GM19468 (cell line): ENCODE data around the gene EXOSC5.
A peak's percentile ranks its signal among the peaks of the same experiment; 100 is the strongest.
"Not testable (repeated sequence)": the region's sequence is repeated elsewhere in the genome, so short reads cannot be mapped to it uniquely, and the experiment has no call there.

Source experiments
- ATAC-seq: cut with Tn5 transposase; IDR thresholded peaks from one replicate; pipeline ENCODE4 v1.9.1; 2021; ENCODE audit warnings: mild to moderate bottlenecking, moderate library complexity, moderate number of reproducible peaks; ENCODE audit not compliant: unreplicated experiment; ENCODE audit errors: extremely low read depth

EXOSC5 gene

DNA sequence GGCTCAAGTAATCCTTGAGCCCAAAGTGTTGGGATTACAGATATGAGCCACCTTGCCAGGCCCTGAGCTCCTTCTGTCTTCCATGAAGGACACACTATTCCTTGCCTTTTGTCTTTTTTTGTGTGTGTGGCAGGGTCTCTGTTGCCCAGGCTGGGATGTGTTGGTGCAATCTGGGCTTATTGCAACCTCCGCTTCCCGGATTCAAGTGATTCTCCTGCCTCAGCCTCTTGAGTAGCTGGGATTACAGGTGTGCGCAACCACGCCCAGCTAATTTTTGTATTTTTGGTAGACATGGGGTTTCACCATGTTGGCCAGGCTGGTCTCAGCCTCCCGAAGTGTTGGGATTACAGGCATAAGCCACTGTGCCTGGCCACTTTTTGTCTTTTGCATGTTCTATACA, 11.7 kb upstream of the EXOSC5 start:
- ATAC-seq: not testable (repeated sequence)

DNA sequence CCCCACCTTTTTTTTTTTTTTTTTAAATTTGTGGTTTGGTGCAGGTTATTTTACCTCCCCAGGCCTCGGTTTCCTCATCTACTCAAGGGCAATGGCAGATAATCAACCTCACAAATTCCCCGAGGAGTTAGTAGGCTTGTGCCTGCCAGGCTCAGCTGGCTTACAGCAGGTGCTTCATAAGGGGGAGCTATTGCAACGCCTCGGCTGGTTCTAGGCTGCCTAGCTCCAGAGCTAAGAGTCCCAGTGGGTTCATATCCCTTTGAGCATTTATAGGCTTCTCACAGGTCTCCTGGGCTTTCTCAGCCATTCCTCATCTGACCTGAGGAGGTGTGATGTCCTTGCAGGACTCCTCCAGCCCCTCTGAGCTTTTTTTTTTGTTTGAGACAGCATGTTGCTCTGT, 11.1 kb upstream of the EXOSC5 start:
- ATAC-seq: no peak

DNA sequence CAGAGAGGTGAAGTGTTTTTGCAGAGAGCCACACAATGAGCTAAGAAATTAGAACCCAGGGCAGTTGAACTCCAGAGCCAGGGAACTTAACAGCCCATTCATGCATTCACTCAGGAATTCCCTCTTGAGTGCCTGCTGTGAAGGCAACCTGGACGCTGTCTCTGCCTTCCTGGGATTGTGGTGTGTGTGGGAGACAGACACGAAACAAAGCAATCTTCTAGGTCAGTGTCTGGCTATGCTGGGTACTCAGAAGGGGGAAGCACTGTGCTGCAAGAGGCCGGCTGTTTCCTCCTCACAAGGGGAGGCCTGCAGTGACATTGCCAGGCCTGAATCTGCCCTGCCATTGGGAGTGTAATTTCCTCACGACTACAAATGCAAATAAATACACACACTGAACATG, 10.1 kb upstream of the EXOSC5 start:
- no peak for ATAC-seq

DNA sequence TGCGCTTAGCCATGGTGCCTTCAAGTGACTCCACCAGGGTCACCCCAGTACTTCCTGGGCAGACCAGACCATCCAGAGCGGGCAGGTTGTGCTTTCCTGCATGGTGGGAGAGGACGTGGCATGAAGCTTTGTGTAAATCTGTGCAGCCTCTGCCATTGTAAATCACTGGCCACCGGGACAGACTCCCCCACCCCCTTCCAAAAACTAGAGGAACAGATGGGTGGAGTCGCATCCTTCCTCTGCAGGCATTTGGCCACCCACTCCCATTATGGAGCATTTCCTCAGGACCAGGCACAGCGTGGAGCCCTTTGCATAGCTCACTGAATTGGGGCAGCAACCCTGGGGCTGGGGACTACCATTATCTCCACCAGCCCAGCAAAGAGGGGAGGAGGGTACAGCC, 8.6 kb upstream of the EXOSC5 start:
- no peak for ATAC-seq

DNA sequence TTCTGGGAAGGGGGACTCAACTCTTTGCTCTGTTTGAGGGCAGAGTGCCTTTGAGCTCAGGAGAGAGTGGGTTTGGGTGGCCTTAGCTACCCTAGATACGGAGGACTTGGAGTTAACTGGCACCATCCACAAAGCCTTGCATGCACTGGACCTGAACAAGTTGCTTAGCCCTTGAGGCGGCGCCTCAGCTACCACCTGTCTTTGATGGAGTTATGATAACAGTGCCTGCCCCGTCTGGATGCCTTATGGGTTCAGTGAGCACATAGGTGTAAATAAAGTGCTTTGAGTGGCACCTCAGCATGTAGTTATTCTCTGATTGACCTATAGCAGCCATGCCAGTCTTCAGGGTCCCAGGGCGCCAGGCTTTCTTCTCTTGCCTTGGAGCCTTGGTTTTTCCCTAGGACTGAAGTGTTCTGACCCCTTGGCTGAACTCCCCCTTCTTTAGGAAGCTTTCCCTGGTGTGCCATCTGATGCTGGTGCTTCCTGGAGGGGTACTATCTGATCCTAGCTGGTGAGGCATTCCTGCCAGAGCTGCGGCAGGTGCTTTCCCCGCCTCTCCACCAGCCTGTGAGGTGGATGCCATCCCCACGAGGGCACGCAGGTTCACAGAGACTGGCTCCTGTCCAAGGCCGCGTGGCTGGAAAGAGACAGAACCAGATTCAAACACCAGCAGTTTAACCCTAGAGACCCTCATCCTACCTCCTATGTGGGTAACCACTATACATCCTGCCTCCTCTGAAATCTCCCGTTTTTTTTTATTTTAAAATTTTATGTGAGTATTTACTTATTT, 6.2 kb upstream of the EXOSC5 start:
- no peak for ATAC-seq

DNA sequence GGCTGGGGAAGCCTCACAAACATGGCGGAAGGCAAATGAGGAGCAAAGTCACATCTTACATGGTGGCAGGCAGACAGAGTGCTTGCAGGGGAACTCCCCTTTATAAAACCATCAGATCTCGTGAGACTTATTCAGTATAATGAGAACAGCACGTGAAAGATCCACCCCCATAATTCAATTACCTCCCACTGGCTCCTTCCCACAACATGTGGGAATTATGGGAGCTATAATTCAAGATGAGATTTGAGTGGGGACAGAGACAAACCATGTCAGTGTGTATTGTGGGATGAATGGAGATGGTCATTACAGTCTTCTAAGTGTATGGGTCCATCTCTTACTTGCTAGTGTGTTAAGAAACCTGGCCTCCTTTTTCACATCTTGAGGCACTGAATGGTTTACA, 4.9 kb upstream of the EXOSC5 start:
- ATAC-seq: no peak

DNA sequence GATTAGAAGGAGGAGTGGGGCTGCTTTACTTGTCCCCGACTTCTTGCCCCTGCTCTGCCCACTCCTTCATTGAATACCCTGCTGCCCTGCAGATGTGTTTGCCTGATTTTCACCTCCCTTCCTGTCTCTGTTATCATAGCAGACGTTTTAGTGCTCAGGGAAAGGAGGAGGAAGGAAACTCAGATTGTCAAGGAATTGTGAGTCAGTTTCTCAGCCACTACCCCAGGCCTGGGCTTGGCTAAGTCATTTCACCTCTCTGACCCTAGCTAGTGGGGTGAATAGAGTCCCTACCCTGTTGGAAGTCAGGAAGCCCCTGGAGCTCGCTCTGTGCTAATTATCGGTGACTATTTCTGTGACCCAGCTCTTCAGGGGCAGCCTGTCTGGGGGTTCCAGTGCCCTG, 4.3 kb upstream of the EXOSC5 start:
- no peak for ATAC-seq

DNA sequence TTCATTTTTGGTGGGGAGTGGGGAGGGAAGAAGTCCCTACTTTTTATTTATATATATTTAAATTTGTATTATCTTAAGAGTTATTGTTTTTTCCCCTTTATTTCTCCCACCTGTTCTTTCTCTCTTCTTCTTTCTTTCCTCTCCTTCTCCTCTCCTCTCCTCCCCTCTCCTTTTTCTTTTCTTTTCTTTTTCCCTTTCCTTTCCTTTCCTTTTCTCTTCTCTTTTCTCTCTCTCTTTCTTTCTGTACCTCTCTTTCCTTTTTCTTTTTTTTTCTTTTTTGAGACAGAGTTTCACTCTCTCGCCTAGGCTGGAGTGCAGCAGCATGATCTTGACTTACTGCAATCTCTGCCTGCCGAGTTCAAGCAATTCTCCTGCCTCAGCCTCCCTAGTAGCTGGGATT, 2.4 kb upstream of the EXOSC5 start:
- no peak for ATAC-seq

DNA sequence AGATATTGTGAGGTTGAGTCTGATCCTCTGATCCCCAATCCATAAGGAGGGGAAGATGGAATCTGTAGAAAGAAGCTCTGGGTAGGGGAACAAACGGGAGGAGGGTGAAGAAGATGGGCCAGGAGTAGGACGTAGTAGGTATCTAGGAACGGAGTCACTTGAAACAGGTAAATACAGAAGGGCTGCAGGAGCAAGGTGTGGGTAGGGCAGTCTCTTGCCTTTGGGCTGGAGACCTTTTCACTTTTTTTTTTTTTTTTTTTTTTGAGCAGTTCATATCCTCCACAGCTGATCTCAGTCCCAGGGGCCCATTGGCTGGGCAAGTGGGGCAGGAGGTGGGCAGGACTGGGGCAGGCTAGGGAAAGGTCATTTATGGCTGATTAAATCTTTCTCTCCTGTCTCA, 1.9 kb upstream of the EXOSC5 start:
- ATAC-seq: no peak

DNA sequence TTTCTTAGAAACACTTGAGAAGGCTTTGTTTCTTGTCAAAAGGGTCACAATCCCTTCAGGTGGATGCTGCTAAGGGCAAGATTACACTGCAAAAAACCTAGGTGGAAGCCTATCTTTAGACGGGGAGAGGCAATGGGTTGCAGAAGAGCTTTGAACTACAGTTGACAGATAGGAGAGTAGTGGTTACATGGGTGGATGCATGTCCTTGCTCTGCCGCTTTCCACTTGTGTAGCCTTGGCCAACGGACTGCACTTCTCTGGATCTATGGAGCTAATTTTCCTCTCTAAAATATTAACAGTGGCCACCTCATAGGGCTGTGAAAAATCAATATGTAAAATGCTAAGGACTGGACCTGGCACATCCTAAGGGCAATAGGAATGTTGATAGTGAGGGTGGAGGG, 1.4 kb upstream of the EXOSC5 start:
- no peak for ATAC-seq

DNA sequence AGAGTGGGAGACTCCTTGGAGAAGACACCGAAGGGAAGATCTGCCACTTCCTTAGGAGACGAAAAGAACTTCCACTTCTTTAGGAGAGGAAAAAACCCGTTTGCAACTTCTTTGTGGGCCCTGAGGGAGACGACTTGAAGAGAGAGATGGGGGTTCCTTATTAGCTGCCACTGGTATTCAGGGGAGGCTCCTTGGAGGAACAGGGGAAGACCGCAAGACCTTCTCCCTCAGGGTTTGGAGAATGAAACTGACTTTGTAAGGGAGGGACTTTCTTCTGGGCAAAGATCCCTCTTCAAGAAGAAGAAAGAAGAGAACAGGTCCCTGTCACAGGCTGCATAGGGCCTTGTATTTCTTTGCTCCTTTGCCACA, 875 bp upstream of the EXOSC5 start:
- ATAC-seq: no peak

DNA sequence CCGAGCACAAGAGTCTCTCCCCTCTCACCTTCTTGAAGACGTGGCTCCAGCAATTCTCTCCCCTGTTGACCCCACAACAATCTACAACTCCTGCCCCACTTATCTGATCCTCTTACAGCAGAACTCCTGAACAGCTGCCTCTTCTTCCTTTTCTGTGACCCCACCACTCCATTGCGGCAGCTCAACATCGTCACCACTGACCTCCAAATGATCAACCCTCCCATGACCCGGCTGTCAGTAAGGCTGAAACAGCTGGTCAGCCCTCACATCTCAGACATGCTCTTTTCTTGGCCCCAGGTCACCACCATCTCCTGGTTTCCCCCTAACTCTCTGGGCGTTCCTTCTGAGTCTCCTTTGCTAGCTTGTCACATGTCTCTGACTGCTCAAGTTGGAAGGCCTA, 1.8 kb downstream of the EXOSC5 start:
- no peak for ATAC-seq

DNA sequence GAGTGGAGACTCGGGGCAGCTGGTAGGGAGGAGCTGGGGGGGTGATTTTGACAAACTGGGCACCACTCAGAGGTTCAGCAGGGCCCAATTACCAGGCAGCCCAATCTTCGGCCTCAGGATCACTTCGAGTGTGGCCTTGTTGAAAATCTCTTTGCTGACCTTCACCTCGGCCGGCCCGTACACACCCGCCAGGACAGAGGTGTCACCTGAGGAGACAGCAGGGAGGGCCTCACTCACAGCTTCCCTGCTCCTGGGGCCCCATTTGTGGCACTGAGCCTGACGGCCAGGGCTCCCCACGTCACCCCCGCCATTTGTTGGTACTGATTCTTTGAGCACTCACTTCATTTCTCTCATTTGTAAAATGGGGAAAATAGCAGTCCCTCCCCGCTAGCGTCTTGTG, 4.4 kb downstream of the EXOSC5 start:
- no peak for ATAC-seq

DNA sequence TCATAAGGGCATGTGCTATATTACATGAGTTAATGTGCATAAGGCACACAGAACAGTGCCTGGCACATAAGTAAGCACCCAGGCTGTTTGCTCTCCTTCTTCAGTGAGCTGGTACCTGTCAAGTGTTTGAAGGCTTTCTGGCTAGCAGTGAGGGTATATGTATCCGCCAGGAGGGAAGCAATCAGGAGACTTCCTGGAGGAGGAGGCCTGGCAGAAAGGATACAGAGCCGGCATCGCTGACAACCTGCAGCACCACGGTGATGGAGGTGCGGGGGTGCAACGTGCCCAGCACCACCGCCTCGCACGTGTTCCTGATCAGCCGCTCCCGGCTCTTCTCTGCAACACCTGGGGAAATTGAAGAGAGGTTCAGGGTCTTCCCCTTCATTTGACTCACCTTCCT, 5.5 kb downstream of the EXOSC5 start:
- no peak for ATAC-seq

DNA sequence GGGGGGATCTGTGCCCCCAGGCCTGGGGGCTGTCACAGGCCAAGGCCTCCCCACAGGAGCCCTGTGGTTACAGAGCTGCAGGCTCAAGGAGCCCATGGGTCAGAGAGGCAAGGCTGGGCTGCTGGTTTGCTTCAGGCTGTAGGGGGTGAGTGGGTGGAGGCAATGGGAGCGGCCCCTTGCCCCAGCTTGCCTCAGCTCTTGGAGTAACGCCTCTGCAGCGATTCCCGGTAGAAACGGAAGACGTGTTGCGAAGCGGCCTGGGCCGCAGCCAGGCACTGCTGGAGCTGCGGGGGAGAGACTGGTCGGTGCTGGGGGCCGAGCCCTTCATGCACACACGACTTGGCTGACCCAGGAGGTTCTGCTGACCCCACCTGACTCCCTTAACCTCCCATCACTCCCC, 10.7 kb downstream of the EXOSC5 start:
- ATAC-seq: no peak

DNA sequence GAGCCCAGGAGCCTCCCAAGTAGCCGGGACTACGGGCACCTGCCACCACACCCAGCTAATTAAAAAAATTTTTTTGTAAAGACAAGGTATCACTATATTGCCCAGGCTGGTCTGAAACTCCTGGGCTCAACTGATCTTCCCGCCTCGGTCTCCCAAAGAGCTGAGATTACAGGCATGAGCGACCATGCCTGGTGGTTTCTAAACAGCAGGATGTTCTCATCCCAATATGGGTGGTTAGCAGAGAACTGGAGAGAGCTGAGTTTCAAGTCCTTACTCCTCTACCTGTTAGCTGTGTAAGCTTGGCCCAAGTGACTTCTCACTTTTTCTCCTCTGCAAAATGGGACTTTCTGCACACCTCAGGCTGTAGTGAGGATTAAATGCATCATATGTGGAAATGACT, 12.8 kb downstream of the EXOSC5 start:
- no peak for ATAC-seq

DNA sequence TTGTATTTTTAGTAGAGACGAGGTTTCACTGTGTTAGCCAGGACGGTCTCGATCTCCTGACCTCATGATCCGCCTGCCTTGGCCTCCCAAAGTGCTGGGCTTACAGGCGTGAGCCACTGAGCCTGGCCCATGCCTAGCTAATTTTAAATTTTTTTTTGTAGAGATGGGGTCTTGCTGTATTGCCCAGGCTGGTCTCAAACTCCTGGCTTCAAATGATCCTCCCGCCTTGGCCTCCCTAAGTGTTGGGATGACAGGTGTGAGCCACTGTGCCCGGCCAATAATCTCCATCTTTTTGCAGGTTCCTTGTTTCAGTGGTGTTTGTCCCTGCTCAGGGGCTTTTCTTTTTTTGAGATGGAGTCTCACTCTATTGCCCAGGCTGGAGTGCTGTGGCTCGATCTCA, 15.6 kb downstream of the EXOSC5 start:
- not testable (repeated sequence) for ATAC-seq

DNA sequence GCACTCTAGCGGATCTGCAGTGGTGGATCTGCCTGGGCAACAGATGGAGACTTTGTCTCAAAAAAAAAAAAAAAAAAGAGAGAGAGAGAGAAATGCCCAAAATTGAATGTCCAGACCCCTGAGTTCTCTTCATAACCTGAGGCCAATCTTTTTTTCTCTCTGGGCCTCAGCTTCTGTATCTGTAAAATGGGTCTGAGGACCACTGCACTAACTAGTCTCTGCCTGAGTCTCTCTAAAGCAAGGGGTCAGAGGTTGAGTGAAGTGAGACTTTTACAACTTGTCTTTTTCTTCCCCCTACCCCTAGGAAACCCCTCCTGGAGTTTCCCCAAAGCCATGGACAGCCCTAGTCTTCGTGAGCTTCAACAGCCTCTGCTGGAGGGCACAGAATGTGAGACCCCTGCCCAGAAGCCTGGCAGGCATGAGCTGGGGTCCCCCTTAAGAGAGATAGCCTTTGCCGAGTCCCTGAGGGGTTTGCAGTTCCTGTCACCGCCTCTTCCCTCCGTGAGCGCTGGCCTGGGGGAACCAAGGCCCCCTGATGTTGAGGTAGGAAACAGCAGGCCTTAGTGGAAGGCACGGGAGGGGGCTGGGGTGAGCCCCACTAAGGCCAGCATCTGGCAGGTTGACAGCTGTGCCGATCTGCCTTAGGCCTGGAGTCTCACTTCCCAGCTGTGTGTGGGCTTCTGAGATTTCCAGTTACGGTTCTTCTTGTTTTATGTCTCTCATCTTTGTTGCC, 19.0 kb downstream of the EXOSC5 start:
- ATAC-seq: peak; percentile 33

DNA sequence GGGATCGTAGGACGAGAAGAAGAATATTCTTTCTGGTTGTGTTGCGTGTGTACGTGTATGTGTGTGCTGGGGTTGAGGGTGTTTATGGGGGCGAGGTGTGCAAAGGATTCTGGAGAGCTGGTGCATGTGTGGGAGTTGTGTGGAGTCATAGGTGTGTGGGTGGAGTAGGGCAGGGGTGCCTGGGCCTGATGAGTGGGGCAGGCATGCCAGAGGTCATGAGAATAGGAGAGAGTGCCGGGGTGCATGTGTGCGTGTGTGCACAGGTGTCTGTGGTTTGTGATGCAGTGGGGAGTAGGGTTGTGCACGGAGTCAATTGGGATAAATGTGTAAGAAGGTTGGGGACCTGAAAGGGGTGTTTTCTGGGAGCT, 20.2 kb downstream of the EXOSC5 start:
- no peak for ATAC-seq

DNA sequence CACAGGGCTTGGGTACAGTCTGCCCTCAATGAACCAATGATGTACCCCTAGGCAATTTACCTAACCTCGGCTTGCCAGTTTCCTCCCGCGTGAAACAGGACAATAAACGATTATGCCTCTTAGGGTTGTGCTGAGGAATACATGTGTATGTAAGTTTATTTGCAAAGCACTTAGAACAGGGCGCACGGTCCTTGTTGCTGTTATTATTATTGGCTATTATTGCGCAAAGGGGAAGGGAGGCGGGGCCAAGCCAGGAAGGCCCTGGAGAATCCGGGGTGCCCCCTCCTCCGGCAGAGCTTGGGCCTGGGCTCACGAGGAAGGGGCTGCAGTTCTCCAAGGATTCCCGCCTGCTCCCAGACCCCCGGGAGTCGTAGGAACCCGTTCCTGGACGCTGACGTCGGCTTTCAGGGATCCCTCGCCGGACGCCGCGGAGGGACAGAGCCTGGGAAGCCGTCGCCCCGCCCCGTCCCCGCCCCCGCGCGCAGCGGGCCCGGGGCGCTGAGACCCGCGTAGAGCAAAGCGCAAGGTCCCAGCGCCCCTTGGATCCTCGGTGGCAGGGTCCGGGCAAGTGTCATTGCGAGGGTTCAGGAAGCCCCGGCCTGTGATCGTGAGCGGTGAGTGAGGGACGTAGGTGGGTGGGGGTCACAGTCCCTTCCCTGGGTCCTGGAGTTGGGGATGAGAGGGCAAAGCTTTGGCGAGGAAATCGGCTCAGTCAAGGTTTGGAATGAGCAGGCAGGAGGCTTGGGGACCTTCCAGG, 20.7 kb downstream of the EXOSC5 start, which contains the start of gene TMEM91:
Gene TMEM91 (plus strand): TSS at position 293 of the 757 bp plus-strand sequence. CDS start 1,777 bp downstream, outside the sequence.
- no peak for ATAC-seq

DNA sequence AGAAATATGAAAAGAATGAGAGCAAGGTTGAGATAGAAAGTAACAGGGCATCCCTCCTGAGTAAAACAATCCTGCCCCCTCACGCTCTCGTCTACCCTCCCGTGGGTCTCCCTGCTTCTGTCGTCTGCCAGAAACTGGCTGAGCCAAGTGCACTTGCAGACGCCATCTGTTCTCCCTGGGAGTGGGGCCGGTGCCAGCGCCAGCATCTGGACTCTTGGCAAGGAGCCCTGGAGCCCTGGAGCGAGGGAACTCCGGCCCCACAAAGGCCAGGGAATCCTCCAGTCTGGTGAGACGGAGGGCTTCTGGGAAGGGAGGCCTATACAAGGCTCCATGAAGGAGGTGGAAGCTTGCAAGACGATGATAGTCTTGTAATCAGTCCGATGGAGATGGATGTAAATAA, 23.2 kb downstream of the EXOSC5 start:
- no peak for ATAC-seq
